HG03571 (cell line): Measurements from ENCODE around the gene ADM2.

ENCODE experiments used
- ATAC-seq: cut with Tn5 transposase; IDR thresholded peaks from one replicate; pipeline ENCODE4 v1.9.1; 2021; ENCODE audit not compliant: unreplicated experiment

The ADM2 gene

DNA sequence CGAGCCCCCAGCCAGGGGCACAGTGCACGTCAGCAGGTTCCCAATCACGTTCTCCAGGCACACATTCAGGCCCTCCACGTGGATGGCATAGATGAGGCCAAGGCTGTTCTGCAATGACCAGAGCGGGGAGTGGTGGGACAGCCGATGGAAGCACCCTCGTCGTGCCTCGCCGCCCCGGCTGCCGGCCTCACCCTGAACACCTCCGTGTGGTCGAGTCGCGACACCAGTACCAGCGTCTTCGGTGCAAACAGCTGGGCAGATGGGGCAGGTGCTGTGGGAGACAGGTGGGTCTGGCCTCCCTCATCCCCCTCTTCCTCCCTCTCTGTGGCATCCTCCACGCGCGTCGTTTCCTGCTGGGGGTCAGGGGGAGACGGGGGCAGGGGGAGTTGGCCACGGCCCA is 14.0 kb upstream of the ADM2 start:
- ATAC-seq: no peak

DNA sequence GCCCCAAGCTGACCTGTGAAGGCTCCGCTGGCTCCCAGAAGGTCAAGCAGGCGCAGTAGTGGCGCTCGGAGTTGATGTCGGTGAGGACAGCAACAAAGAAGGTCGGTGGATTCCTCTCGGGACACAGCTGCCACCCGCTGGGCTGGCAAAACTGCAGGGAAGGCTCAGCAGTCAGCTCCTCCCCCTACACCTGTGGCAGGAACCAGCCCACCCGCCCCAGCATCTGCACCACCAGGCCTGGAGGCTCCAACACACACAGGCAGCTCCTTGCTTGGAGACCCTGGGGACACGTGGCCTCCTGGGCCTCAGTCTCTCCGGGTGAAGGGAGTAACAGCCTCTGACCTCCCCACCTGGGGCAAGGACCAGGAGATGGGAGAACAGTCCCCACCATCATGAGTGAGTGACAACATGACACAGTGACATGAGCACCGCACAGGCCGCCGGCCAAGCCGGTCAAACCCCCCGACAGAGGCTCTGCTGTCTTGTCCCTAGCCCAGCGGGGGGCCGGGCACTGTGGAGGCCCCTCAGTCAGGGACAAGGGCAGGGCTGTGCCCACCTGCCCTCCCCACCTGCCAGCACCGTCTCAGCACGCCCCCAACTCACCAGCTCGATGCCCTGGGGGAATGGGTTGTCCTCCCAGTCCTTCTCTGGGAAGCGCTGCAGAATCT is 13.4 kb upstream of the ADM2 start:
- no peak for ATAC-seq

DNA sequence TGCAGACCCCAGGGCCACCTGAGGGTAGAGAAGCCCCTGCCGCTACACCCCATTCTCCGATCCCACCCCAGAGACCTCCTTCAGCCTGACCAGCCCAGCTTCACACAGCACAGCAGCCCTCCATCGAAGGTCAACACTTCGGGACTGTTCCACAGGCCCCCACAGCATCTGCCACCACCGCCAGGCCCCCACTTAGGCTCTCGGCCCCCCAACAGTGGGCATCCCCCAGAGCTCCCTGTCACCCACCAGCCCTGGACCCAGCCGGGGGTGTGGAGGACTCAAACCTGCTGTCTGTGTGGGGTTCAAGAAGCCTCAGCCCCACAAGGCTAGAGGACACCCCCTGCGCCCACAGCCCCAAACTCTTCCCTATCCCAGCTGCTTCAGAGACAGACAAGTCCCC is 12.7 kb upstream of the ADM2 start:
- ATAC-seq: no peak

DNA sequence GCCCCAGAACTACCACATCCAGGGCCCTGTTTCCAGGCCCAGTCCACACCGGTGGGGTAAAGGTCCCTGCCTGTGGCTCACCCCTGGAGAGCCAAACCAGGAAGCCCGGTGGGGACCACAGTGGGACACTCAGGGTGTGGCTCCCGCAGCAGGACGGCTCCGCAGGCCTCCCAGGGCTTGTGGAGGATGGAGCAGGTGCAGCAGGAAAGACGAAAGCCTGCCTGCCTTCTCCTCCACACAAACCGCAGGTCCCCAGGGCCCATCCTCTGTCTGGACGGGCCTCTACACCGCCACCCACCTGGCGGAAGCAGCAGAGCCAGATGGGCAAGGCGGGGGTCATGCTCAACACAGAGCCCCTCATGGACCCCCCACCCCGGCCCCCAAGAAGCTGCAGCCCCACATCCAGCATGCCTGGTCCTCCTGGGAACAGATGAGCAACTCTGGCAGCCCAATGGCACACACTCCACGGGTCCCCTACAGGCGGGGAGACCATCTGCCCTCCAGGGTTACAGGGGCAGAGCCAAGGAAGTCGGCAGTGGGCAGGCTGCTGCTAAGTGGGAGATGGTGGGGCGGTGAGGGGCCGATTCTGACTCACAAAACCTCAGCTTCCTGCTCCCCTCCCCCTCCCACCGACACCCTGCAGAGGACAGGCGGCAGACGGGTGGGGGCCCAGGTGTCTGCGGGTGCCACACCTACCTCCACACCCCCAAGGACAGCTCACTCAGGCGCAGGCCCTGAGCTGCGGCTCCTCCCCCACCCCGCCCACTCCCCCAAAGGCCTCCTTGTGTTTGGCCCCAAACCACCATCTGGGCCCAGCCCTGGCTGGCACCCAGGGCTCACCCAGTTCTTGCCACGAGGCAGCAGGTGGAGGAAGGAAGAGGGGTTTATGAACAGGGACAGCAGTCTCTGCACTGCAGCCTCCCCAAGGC is 11.7 kb upstream of the ADM2 start:
- peak; percentile 44 for ATAC-seq

DNA sequence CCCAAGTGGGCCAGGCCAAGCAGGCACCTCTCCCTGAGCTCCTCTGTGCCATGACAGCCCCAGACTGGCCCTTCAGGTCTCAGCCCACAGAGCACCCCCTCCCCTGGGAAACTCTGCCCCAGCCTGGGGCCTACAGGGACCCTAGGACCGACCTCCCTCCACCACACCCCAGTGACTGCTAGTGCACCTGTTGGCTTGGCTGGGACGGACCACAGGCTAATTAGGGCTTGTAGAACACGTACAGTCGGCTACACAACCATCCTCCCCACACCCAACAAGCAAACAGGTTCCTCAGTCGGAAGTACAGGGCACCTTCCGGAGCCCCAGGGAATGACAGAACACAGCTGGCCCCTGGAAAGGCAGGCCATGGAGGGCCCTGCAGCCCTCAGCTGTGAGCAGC is 10.9 kb upstream of the ADM2 start:
- ATAC-seq: no peak

DNA sequence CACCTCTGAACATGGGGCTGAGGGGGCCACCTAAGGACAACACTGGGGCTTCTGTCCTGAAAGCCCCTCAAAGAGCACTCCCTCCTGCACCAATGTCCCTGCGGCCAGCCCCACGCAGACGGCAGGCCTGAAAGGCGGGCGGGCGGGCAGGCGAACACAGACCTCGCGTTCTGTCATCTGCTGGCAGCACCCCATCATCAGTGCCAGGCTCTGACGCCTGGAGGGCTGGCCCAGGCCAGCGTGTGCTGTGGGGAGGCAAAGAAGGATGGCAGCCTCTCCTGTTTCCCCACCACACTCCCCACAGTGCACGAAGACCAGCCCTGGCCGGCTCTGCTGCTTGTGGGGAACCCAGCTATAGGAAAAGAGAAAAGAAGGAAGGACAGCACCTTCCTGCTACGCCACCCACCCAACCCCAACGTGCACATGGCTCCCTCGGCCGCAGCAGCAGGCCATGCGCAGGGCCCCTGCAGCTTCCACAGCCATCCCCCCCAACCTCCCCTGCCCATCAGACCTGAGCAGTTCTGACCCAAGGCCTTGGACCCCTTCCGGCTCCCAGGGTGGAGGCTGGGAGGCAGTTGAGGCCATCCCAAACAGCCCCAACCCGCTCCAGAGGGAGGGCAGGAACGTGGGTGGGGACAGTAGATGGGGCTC is 10.0 kb upstream of the ADM2 start:
- ATAC-seq: no peak

DNA sequence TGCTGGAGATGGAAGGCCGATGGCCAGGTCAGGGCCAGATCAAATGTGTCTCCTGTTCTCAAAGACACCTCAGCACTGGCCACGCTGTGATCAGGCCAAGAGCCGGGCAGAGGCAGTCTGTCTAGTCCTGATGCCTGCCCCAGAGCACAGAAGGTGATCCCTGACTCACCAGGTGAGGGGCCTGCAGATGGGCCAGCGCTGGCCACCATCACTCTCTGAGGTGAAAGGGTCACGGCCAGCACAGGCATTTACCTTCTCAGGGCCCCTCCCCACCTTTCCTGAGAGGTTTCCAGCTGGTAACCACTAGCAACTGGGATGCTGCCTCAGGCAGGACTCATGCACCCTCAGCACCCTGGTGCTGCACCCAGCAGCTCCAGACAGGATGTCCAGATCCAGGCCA is 9.4 kb upstream of the ADM2 start:
- ATAC-seq: no peak

DNA sequence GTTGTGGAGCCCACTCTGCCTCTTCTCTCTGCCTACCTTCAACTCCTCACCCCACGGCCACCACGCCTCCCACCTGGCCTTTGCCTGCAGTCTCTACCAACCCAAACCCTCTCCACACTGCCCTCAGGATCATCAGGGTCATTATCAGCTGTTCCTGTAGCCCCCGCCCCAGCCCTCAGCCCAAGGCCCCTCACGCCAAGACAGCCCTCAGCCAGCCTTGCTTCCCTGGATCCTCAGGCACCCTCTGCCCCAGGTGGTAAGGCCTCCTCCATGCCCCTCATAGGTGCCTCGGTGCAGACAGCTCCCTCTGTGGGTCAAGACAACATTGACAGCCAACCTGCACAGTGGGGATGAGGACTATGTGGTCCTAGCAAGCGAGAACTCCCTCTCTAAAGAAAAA is 8.3 kb upstream of the ADM2 start:
- ATAC-seq: no peak

DNA sequence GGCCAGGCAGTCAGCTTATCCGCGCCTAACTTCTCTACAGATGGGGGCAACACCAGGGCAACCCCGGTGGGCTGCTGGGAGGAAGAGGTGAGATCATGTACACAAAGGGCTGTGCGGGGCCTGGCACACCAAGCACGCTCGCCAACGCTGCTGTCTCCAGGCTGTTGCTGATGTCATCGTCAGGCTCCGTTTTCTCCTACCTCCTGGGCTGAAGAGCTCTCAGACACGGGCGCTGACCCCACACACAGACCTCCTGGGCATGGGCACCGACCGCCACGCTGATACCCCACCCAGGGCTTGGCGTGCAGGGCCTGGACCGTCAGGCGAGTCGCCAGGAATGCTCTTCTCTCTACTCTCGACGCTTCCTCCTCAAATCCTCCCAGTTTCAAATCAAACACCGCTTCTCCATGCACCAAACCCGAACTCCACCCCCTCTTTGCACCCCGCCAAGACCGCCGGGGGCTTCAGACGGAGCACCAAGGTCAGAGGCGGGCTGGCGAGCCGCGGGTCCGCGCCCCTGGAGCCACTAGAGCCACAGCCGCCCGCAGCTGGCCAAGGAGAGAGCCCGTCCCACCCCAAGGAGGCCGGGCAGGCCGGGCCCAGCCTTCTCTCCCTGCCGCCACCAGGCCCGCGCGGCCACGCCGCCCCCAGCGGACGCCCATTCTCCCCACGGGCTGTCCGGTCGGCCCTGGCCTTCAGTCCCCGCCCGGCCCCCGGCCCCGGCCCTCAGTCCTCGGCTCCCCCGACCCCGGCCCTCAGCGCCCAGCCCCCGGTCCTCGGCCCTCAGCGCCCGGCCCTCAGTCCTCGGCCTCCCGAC is 7.3 kb upstream of the ADM2 start:
- no peak for ATAC-seq

DNA sequence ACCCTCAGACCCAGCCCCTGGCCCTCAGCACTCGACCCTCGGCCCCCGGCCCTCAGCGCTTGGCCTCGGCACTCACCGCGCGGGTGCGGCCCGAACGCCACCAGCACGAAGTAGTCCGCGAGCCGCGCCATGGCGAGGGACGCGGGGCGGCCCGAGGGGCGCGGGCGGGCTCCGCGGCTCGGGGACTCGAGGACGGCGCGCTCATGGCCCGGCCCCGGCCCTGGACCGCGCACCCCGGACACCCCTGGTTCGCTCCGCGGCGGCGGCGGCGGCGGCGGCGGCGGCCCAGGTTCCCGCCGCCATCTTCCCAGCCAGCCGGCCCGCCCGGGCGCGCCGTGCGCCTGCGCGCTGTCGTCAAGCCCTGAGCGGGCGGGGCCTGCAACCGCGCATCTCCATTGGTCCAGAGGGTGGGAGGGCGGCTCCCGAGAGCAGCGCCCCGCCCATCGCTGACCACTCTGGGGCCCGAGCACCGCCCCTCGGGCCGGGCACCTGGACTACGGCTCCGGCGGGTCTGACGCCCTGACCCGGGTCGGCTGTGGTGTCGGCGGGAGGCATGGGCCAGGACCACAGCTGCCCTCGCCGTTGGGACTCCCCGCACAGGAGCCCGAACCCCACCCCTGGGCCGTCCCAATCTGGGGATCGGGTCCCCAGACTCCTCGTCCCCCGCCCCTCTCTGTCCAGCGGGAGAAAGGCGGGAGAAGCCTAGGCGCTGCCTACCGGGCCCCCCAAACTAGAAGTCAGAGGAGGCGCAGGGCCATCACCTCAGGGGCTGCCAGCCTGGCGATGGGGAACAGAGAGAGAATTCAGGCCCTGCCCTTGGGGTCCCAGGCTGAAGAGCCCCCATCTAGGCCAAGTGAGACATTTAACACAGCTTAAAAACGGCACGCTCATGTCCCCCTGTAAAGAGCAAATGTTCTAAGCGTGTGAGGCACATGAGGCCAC is 6.4 kb upstream of the ADM2 start, which contains the start of gene SBF1:
Gene SBF1 (minus strand): TSS at position 326 of the 942 bp plus-strand sequence. CDS start 195 bp downstream, at position 131.
- ATAC-seq: peak; percentile 38

DNA sequence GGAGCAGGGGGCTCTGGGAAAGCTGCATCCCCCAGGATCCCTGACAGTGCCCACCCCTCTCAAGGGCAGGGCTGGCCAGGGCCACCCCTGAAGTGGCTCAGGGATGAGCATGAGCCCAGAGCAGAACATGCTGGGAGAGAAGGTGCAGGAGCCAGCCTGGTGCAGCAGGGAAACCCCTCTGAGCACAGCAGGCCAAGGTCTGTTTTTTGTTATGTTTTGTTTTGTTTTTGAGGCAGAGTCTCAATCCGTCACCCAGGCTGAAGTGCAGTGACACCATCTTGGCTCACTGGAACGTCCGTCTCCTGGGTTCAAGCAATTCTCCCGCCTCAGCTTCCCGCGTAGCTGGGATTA is 5.7 kb upstream of the ADM2 start:
- no peak for ATAC-seq

DNA sequence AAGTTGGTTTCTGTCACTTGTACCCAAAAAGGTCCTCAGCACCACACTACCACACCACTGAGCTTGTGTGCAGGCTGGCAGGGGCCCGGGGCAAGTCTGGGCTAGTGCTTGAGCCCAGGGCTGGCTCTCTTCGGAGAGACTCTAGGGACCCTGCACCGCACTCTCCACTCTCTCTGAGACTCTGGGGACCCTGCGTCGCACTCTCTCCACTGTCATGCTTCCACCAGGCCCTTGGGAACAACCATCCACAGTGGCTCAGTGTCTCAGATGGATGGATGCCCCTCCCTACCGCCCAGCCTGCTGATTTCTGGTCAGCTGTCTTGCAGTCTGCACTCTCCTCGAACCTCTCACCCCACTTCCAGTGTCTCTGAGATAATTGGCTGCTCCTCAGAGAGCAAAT is 4.5 kb upstream of the ADM2 start:
- ATAC-seq: no peak

DNA sequence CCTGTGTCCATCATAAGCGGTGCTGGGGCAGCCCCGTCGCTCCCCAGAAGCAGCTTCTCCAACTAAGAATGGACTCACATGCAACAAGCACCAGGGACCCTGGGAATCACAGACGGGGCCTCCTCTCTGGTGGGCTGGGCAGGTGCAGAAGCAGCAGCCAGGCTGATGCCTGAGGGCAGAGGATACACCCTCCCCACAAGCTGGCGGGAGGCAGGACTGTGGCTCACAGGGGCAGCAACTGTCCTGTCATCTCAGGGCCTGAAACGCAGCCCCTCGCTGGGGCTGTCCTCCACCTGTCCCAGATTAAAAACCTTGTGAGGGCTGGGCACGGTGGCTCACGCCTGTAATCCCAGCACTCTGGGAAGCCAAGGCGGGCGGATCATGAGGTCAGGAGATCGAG is 3.4 kb upstream of the ADM2 start:
- ATAC-seq: no peak

DNA sequence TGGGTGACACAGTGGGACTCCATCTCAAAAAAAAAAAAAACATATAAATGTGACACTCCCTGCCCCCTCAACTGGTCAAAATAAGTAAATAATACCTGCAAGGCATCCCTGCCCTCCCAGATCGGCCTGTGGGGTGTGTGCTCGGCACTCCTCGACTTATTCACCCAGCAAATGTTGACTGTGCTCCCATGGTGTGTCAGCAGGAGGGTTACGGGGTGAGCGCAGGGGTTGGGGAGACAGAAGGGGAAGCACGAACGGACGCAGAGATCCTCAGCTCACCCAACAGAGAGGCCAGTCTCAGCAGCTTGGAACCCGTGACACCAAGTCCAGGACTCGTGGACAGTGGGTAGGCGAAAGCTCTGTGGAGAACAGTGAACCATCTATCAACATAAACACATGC is 1.6 kb upstream of the ADM2 start:
- no peak for ATAC-seq

DNA sequence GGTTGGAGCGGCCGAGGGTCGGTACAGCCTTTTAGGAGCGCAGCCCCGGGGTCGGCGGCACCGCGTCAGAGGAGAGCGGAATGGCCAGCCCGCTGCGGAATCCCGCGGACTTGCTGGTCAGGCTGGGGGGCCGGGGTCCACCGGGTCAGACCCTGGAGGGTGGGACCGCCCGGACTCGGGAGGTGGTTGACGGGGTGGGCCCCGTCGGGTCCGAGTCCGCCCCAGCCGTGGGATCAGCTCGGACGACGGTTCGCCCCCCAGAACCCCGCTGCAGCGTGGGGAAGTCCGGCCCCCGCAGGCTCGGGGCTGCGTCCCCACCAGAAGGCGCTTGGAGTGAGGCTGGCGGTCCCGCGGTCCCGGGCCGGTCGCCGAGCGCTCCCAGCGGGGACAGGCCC is 301 bp upstream of the ADM2 start:
- no peak for ATAC-seq

DNA sequence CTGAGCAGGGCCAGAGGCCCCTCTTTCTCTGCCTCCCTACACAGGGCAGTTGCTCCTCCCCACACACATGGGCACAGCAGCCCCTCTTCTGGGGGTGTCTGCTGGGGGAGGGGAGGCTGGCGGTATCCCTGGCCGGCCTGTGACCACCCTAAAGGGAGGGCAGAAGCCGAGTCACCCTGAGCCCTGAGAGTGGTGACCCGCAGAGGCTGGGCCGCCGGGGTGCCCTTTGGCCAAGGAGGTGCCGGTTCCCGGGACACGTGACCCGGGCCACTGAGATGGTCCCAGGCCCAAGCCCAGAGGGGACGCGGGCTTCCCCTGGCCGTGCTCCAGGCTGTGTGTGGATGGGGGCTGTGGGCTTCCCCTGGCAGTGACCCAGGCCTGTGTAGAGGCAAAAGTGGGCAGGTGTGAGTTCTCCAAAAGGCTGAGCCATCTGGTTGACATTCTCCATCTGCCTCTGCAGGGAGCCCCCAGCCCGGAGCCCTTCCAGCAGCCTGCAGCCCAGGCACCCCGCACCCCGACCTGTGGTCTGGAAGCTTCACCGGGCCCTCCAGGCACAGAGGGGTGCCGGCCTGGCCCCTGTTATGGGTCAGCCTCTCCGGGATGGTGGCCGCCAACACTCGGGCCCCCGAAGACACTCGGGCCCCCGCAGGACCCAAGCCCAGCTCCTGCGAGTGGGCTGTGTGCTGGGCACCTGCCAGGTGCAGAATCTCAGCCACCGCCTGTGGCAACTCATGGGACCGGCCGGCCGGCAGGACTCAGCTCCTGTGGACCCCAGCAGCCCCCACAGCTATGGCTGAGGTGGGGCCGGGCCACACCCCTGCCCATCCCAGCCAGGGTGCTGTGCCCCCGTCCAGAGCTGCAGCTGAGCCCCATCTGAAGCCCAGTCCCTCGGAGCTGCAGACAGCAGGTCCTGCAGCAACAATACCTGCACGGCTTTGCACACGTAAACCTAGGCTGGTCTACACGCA is 1.0 kb downstream of the ADM2 start:
- no peak for ATAC-seq

DNA sequence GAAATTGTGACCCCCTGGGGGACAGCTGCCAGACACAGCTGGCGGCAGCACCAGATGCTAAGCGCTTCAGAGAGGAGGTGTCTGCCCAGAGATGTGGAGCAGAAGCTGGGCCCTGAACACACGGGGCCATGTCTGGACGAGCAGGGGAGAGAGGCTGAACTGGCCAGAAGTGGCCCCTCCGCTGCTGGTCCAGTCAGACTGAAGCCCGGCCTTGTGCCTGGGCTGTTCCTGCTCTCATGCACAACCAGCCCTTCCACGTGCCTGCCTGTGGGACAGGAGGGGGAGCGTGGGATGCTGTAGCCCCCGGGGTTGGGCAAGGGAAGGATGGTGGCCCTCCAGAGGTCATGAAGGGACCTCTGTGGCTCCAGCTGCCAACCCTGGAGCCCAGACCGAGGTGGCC is 1.8 kb downstream of the ADM2 start:
- ATAC-seq: no peak

DNA sequence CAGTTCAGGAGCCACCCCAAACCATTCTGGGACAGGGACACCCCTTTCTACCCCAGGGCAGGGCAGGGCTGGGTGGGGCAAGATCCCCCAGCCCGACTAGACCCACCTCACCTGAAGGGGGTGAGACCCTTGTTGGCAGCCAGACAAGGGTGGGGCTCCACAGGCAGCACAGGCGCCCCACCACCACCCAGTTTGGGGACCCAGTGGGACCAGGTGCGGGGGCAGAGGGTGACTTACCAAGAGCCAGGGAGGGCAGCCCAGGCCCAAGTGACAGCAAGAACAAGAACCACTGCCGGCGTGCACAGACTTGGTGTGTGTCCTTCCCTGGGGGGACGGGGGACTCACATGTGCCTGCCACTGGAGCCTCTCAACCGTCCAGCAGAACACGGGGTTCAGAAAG is 2.2 kb downstream of the ADM2 start:
- ATAC-seq: no peak
